DMS153 treated with DMSO at 0.1 percent for 48 hours (cell line): ENCODE measurements around the gene CPNE5.

Source experiments
- DNase-seq: peaks from one replicate; lab custom pipeline; 2025; ENCODE audit not compliant: unreplicated experiment; lab: John Stamatoyannopoulos, UW

CPNE5 gene

GRCh38 chr6:36749829-36750489 is 89.3 kb downstream of the CPNE5 start:
- DNase-seq = no peak

- DNase-seq = no peak
Observed at GRCh38 chr6:36746251-36746650, 93.0 kb downstream of the CPNE5 start.

- DNase-seq = no peak
Observed at GRCh38 chr6:36745836-36746235, 93.4 kb downstream of the CPNE5 start.

GRCh38 chr6:36745283-36745682 is 94.0 kb downstream of the CPNE5 start:
- no peak for DNase-seq

GRCh38 chr6:36744304-36744673 is 95.0 kb downstream of the CPNE5 start:
- no peak for DNase-seq

GRCh38 chr6:36743538-36744303 is 95.5 kb downstream of the CPNE5 start:
- no peak for DNase-seq

- DNase-seq = no peak
Observed at GRCh38 chr6:36743032-36743431, 96.2 kb downstream of the CPNE5 start.

GRCh38 chr6:36742146-36742545 is 97.1 kb downstream of the CPNE5 start:
- no peak for DNase-seq

GRCh38 chr6:36740818-36741179 is 98.4 kb downstream of the CPNE5 start:
- no peak for DNase-seq

GRCh38 chr6:36739947-36740817 is 99.1 kb downstream of the CPNE5 start:
- no peak for DNase-seq

GRCh38 chr6:36738108-36738507 is 101.1 kb downstream of the CPNE5 start:
- DNase-seq = no peak

- no peak for DNase-seq
Observed at GRCh38 chr6:36737043-36737785, 102.0 kb downstream of the CPNE5 start.

- no peak for DNase-seq
Observed at GRCh38 chr6:36735110-36736071, 103.9 kb downstream of the CPNE5 start.

GRCh38 chr6:36734486-36735060 is 104.7 kb downstream of the CPNE5 start:
- no peak for DNase-seq

- DNase-seq = no peak
Observed at GRCh38 chr6:36733300-36733699, 105.9 kb downstream of the CPNE5 start.

- DNase-seq = no peak
Observed at GRCh38 chr6:36731622-36732310, 107.5 kb downstream of the CPNE5 start.

- DNase-seq = no peak
Observed at GRCh38 chr6:36730424-36731380, 108.5 kb downstream of the CPNE5 start.

- DNase-seq = no peak
Observed at GRCh38 chr6:36729161-36729524, 110.1 kb downstream of the CPNE5 start.
